GM12874 (cell line): ENCODE results near the gene PARP16.

Experiments used
- TF ChIP-seq, protein P1 (sequence below): IDR thresholded peaks from 2 replicates; pipeline ENCODE4 v1.5.1; 2011; ENCODE audit warnings: low read depth, mild to moderate bottlenecking, control low read depth, low read length, moderate library complexity; ENCODE audit not compliant: insufficient read depth

Gene PARP16

DNA sequence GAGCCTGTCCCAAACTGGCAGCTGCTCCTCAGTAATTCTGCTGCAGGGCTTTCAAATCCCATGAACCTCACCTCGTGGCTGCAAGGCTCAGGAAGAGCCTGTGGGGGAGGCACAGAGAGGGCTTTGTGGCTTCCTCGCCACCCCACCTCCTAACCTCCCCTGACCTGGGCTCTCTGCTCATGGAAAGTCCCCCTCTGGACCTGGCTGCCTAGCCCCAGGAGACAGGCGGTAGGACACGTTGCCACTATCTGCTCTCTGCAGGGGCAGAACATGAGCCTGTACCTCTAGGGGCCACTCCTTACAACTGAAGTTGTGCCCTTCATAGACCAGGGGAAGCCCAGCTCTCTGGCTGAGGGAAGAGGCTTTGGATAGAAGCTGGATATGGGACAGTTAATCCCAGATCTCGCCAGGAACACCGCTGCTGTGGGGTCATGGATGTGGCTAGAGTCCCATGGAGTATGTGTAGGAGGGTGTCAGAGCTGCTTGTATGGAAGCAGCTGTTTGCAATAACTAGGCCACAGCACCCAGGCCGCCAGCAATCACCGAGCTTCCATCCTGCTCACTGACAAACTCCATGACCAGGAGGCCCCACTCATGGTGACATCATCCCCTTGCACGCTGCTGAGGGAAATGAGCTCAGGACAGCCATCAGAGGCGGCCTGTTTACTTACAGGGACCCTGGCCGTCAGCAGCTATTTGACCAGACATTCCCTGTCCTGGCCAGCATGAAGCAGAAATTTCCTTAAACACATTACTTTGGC is 41.4 kb downstream of the PARP16 start:
- TF ChIP-seq, protein P1, sequence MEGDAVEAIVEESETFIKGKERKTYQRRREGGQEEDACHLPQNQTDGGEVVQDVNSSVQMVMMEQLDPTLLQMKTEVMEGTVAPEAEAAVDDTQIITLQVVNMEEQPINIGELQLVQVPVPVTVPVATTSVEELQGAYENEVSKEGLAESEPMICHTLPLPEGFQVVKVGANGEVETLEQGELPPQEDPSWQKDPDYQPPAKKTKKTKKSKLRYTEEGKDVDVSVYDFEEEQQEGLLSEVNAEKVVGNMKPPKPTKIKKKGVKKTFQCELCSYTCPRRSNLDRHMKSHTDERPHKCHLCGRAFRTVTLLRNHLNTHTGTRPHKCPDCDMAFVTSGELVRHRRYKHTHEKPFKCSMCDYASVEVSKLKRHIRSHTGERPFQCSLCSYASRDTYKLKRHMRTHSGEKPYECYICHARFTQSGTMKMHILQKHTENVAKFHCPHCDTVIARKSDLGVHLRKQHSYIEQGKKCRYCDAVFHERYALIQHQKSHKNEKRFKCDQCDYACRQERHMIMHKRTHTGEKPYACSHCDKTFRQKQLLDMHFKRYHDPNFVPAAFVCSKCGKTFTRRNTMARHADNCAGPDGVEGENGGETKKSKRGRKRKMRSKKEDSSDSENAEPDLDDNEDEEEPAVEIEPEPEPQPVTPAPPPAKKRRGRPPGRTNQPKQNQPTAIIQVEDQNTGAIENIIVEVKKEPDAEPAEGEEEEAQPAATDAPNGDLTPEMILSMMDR: no peak

GRCh38 chr15:65244638-65245037 is 42.0 kb downstream of the PARP16 start:
- TF ChIP-seq, protein P1: no peak

DNA sequence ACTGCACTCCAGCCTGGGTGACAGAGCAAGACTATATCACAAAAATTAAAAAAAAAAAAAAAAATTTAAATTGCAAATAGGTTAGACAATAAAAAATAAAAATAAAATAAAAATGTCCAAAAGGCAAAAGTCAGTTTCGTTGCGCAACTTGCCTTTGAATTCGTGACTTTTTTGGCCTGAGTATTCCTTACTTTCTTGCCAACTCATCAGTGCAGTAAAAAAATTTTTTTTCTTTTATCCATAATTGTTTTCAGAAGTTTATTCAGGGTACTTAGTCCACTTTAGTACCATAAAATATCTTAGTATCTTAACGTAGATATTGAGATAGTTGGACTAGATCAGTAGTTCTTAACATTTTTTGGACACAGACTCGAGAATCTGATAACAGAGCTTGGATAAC is 53.0 kb downstream of the PARP16 start:
- TF ChIP-seq, protein P1: no peak

DNA sequence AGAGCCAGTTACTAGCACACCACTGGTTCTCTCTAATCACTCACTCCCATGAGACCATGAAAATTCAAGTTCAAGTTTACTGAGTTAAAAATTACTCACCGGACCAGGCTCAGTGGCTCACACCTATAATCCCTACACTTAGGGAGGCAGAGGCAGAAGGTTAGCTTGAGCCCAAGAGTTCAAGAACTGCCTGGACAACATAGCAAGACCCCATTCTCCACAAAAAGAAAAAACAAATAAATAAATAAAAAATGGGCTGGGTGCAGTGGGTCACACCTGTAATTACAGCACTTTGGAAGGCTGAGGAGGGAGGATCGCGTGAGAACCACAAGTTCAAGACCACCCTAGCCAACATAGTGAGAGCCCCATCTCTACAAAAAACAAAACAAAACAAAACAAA is 54.2 kb downstream of the PARP16 start:
- TF ChIP-seq, protein P1: no peak

GRCh38 chr15:65231306-65231705 is 55.4 kb downstream of the PARP16 start:
- TF ChIP-seq, protein P1: no peak

DNA sequence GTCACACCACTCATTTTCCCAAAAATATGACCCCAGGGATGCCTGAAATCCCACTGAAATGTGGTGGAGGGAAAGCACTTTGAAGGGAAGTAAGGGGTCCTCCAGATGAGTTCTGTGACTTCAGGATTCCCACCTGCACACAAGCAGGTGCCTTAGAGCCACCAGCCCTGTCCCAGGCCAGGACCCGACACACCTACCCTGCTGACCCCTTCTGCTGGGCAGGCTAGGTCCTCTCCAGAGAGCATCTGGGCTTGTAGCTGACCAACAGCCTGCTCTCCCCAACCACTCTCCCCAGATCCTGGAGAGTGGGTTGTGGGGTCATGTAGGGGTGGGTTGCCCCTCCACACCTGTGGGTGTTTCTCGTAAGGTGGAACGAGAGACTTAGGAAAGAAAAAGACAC is 60.5 kb downstream of the PARP16 start:
- TF ChIP-seq, protein P1: no peak

GRCh38 chr15:65223996-65224395 is 62.7 kb downstream of the PARP16 start:
- TF ChIP-seq, protein P1: no peak

DNA sequence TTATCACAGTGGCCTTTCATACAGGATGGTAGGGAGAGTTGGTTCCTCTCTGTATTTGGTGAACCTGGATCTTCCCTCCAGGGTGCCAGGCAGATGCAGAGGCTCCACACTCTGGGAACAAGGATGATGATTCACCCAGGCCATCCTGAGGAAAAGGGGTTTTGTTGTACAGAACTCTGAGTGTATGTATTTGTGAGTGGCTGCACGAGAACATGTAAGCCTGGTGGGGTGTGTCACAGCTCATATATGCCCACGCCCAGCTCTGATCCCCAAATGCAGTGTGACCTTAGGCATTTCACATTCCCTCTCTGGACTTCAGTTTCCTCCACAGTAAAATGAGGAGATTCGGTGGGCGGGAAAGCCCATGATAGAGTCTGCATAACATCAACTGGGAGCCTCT is 63.8 kb downstream of the PARP16 start:
- TF ChIP-seq, protein P1: no peak
